Kidney epithelial cell (primary cell): ENCODE data around the gene CCDC144A. TPM values are rescaled to one million over a fixed set of nuclear protein-coding genes. Genes with fewer than 3 reads are reported as not detected.
"Not testable (repeated sequence)": the region's sequence is repeated elsewhere in the genome, so short reads cannot be mapped to it uniquely, and the experiment has no call there.

Experiments
- DNase-seq: peaks from one replicate; pipeline ENCODE4 v3.0.0-alpha.2; 2010; ENCODE audit warnings: low read depth
- H3K27me3 ChIP-seq: 2 replicates; pipeline ENCODE4 v1.6.0; 2011; ENCODE audit warnings: low read length; ENCODE audit not compliant: control insufficient read depth, insufficient read depth
- H3K36me3 ChIP-seq: 2 replicates; pipeline ENCODE4 v1.5.1; 2011; ENCODE audit warnings: low read length; ENCODE audit not compliant: control insufficient read depth, insufficient read depth
- H3K4me3 ChIP-seq: 2 replicates; pipeline ENCODE4 v1.5.1; 2011; ENCODE audit warnings: low read depth, mild to moderate bottlenecking, control low read depth, low read length
- CTCF ChIP-seq: IDR thresholded peaks from 2 replicates; pipeline ENCODE4 v1.5.1; 2011; ENCODE audit warnings: mild to moderate bottlenecking, moderate library complexity, low read length, control low read depth, inconsistent platforms; ENCODE audit not compliant: insufficient read depth, poor library complexity, severe bottlenecking
- total RNA-seq: library from RNA; depleted of rRNA; stranded (reverse); fragments of >200 nt; gene quantifications from 2 replicates; pipeline ENCODE4 v1.2.3, GENCODE V29; 2015

The CCDC144A gene
- total RNA-seq, 1 donor from 2014 or later: 0.29 TPM

- TF ChIP-seq CTCF: no peak
- H3K27me3 ChIP-seq: no peaks in the 10 kb centered on the region
- no peak overlapping the region for H3K4me3 ChIP-seq
- no peaks in the 10 kb centered on the region for H3K36me3 ChIP-seq
- DNase-seq: no peak
Measured at GRCh38 chr17:16661217-16661616, 28.8 kb upstream of the CCDC144A start.

- Histone ChIP-seq H3K36me3 (no peaks in the 10 kb centered on the region), H3K27me3 (peaks cover 9% of the 10 kb centered on the region), H3K4me3 (no peak overlapping the region)
- DNase-seq: no peak
- no peak for TF ChIP-seq CTCF
Measured at GRCh38 chr17:16662936-16663335, 27.1 kb upstream of the CCDC144A start.

- DNase-seq, H3K27me3 ChIP-seq, H3K36me3 ChIP-seq: not testable (repeated sequence)
- H3K4me3 ChIP-seq: peak overlapping the region; percentile 19
Measured at GRCh38 chr17:16666553-16666906, 23.5 kb upstream of the CCDC144A start.

GRCh38 chr17:16666907-16667636 lies 23.0 kb upstream of the CCDC144A start:
- not testable (repeated sequence) for H3K36me3 ChIP-seq, DNase-seq, H3K27me3 ChIP-seq
- H3K4me3 ChIP-seq: peak overlapping the region; percentile 31

- Histone ChIP-seq H3K36me3 (no peaks in the 10 kb centered on the region), H3K4me3 (no peak overlapping the region), H3K27me3 (no peaks in the 10 kb centered on the region)
- no peak for DNase-seq
- no peak for TF ChIP-seq CTCF
Measured at GRCh38 chr17:16676676-16677268, 13.3 kb upstream of the CCDC144A start.

GRCh38 chr17:16683290-16684138 lies 6.5 kb upstream of the CCDC144A start:
- H3K4me3 ChIP-seq, H3K36me3 ChIP-seq, DNase-seq, H3K27me3 ChIP-seq: not testable (repeated sequence)

GRCh38 chr17:16686019-16686418 lies 4.0 kb upstream of the CCDC144A start:
- not testable (repeated sequence) for H3K27me3 ChIP-seq, DNase-seq, H3K4me3 ChIP-seq, H3K36me3 ChIP-seq

- not testable (repeated sequence) for DNase-seq, H3K4me3 ChIP-seq, H3K36me3 ChIP-seq, H3K27me3 ChIP-seq
Measured at GRCh38 chr17:16687151-16687550, 2.9 kb upstream of the CCDC144A start.

GRCh38 chr17:16690447-16690846 lies 406 bp downstream of the CCDC144A start:
- H3K4me3 ChIP-seq, H3K36me3 ChIP-seq, DNase-seq, H3K27me3 ChIP-seq: not testable (repeated sequence)

GRCh38 chr17:16697603-16698002 lies 7.6 kb downstream of the CCDC144A start:
- not testable (repeated sequence) for H3K4me3 ChIP-seq, H3K36me3 ChIP-seq, DNase-seq, H3K27me3 ChIP-seq

- not testable (repeated sequence) for H3K4me3 ChIP-seq, H3K27me3 ChIP-seq, DNase-seq, H3K36me3 ChIP-seq
Measured at GRCh38 chr17:16745492-16746203, 55.6 kb downstream of the CCDC144A start.
